Activated B cell treated with CpG ODN at 0.5 μM for 24 hours (primary cell): ENCODE data around the gene HELZ. TPM values are rescaled to one million over a fixed set of nuclear protein-coding genes. Genes with fewer than 3 reads are reported as not detected.

ENCODE experiments used
- ATAC-seq: fragments of 200-7000 bp; cut with Tn5 transposase; one replicate; pipeline ENCODE4 v1.10.0; 2021; ENCODE audit warnings: low read depth, mild to moderate bottlenecking, moderate library complexity
- CTCF ChIA-PET: fragments of 350-600 bp; sonication (Branson Sonifier 250); formaldehyde crosslinking; loops from one replicate; lab custom pipeline; 2021; ENCODE audit warnings: antibody characterized with exemption; lab: Charles Lee
- POLR2A ChIA-PET: fragments of 350-600 bp; sonication (Branson Sonifier 250); formaldehyde crosslinking; loops from one replicate; lab custom pipeline; 2021; ENCODE audit warnings: antibody characterized with exemption; lab: Charles Lee
- DNase-seq: peaks from one replicate; pipeline ENCODE4 v3.0.0; 2022
- H3K27ac Mint-ChIP-seq: one replicate; pipeline ENCODE4 v1.8.0; 2020; ENCODE audit warnings: mixed read lengths
- H3K27me3 Mint-ChIP-seq: one replicate; pipeline ENCODE4 v1.8.0; 2021; ENCODE audit warnings: mixed read lengths
- H3K36me3 Mint-ChIP-seq: one replicate; pipeline ENCODE4 v1.8.0; 2021; ENCODE audit warnings: low read depth, mixed read lengths
- H3K4me1 Mint-ChIP-seq: one replicate; pipeline ENCODE4 v1.8.0; 2021; ENCODE audit warnings: mixed read lengths
- H3K4me3 Mint-ChIP-seq: one replicate; pipeline ENCODE4 v1.8.0; 2020; ENCODE audit warnings: mild to moderate bottlenecking, mixed read lengths
- H3K9me3 Mint-ChIP-seq: one replicate; pipeline ENCODE4 v1.8.0; 2020; ENCODE audit warnings: mixed read lengths
- CTCF ChIP-seq: fragments of 200-600 bp; IDR thresholded peaks from one replicate; pipeline ENCODE4 v1.8.0; 2022; ENCODE audit warnings: antibody characterized with exemption, mild to moderate bottlenecking
- intact Hi-C: fragments of 100-400 bp; cut with micrococcal nuclease; formaldehyde crosslinking; loops from one replicate; pipeline ENCODE4 v1.15.1; 2024
- total RNA-seq: library from RNA; stranded (reverse); gene quantifications from 2 replicates; pipeline ENCODE4 v1.2.3, GENCODE V29; 2022

Gene HELZ
- total RNA-seq, 1 donor from 2014 or later: 69.7 TPM

- POLR2A ChIA-PET: no interaction called here
- H3K9me3 Mint-ChIP-seq: peaks cover 3% of the 10 kb centered on the region
- CTCF ChIA-PET: no interaction called here
Observed at GRCh38 chr17:67090341-67090740, 154.7 kb downstream of the HELZ start.

GRCh38 chr17:67088639-67089038, 156.4 kb downstream of the HELZ start:
- ChIA-PET CTCF (no interaction called here), POLR2A (no interaction called here)
- Mint-ChIP-seq H3K27me3 (no peaks in the 10 kb centered on the region), H3K36me3 (peaks cover 64% of the 10 kb centered on the region), H3K4me1 (peaks cover 1% of the 10 kb centered on the region), H3K27ac (no peak overlapping the region), H3K4me3 (no peak overlapping the region), H3K9me3 (peaks cover 3% of the 10 kb centered on the region)
- DNase-seq (no peak), ATAC-seq (no peak)
- intact Hi-C loops: loop anchor here (10.0 kb wide), 1 partner anchor 374 kb away; no protein-coding TSS in a partner anchor
- TF ChIP-seq CTCF: no peak

More at GRCh38 chr17:67090341-67090740, 154.7 kb downstream of the HELZ start:
- Mint-ChIP-seq H3K27ac (no peak overlapping the region), H3K36me3 (peaks cover 68% of the 10 kb centered on the region), H3K4me1 (no peaks in the 10 kb centered on the region), H3K27me3 (no peaks in the 10 kb centered on the region), H3K4me3 (no peak overlapping the region)
- DNase-seq: no peak
- intact Hi-C loops: no loop called here
- TF ChIP-seq CTCF: no peak
- ATAC-seq: no peak

- TF ChIP-seq CTCF: no peak
- H3K9me3 Mint-ChIP-seq: peaks cover 3% of the 10 kb centered on the region
- ChIA-PET POLR2A (no interaction called here), CTCF (no interaction called here)
- intact Hi-C loops: loop anchor here (10.0 kb wide), 1 partner anchor 371 kb away; no protein-coding TSS in a partner anchor
- H3K36me3 Mint-ChIP-seq: peaks cover 58% of the 10 kb centered on the region
- peaks cover 19% of the 10 kb centered on the region for H3K4me1 Mint-ChIP-seq
- ATAC-seq (no peak), DNase-seq (no peak)
- no peak overlapping the region for H3K4me3 Mint-ChIP-seq
- H3K27me3 Mint-ChIP-seq: no peaks in the 10 kb centered on the region
- H3K27ac Mint-ChIP-seq: no peak overlapping the region
Observed at GRCh38 chr17:67085406-67085805, 159.6 kb downstream of the HELZ start.

GRCh38 chr17:67082107-67082506, 162.9 kb downstream of the HELZ start:
- DNase-seq: no peak
- Mint-ChIP-seq H3K9me3 (no peaks in the 10 kb centered on the region), H3K4me1 (peaks cover 19% of the 10 kb centered on the region), H3K27me3 (no peaks in the 10 kb centered on the region), H3K4me3 (no peak overlapping the region), H3K36me3 (peaks cover 49% of the 10 kb centered on the region), H3K27ac (no peak overlapping the region)
- POLR2A ChIA-PET: interaction anchor here (1.6 kb wide), 1 partner anchor 16 kb away, joined by 3 read pairs; no protein-coding TSS in a partner anchor
- intact Hi-C loops: loop anchor here (10.0 kb wide), 1 partner anchor 367 kb away; no protein-coding TSS in a partner anchor
- no peak for ATAC-seq
- CTCF ChIA-PET: interaction anchor here (1.1 to 1.6 kb wide), 2 partner anchors 17 to 354 kb away, joined by 3 to 4 read pairs; no protein-coding TSS in a partner anchor
- TF ChIP-seq CTCF: no peak

GRCh38 chr17:67080804-67081203, 164.2 kb downstream of the HELZ start:
- H3K4me1 Mint-ChIP-seq: peaks cover 19% of the 10 kb centered on the region
- ChIA-PET CTCF (interaction anchor here (1.6 kb wide), 1 partner anchor 19 kb away, joined by 4 read pairs; no protein-coding TSS in a partner anchor), POLR2A (interaction anchor here (1.6 kb wide), 1 partner anchor 15 kb away, joined by 3 read pairs; no protein-coding TSS in a partner anchor)
- ATAC-seq: no peak
- peaks cover 51% of the 10 kb centered on the region for H3K36me3 Mint-ChIP-seq
- no peak overlapping the region for H3K27ac Mint-ChIP-seq
- intact Hi-C loops: loop anchor here (10.0 kb wide), 1 partner anchor 366 kb away; no protein-coding TSS in a partner anchor
- H3K27me3 Mint-ChIP-seq: no peaks in the 10 kb centered on the region
- no peak overlapping the region for H3K4me3 Mint-ChIP-seq
- DNase-seq: no peak
- no peaks in the 10 kb centered on the region for H3K9me3 Mint-ChIP-seq
- no peak for TF ChIP-seq CTCF
